HG03520 (cell line): ENCODE results near the gene HRK.

Source experiments
- ATAC-seq: cut with Tn5 transposase; IDR thresholded peaks from one replicate; pipeline ENCODE4 v1.9.1; 2021; ENCODE audit warnings: mild to moderate bottlenecking, moderate library complexity; ENCODE audit not compliant: unreplicated experiment

The HRK gene

GRCh38 chr12:116901612-116902011, 20.4 kb upstream of the HRK start:
- ATAC-seq = no peak

GRCh38 chr12:116898669-116899068, 17.4 kb upstream of the HRK start:
- ATAC-seq = no peak

- ATAC-seq = no peak
Observed at GRCh38 chr12:116897476-116897875, 16.2 kb upstream of the HRK start.

GRCh38 chr12:116896411-116896924, 15.2 kb upstream of the HRK start:
- no peak for ATAC-seq

GRCh38 chr12:116894913-116895312, 13.7 kb upstream of the HRK start:
- ATAC-seq = no peak

- no peak for ATAC-seq
Observed at GRCh38 chr12:116892349-116893140, 11.3 kb upstream of the HRK start.

GRCh38 chr12:116891019-116891418, 9.8 kb upstream of the HRK start:
- ATAC-seq = no peak

GRCh38 chr12:116890330-116890729, 9.1 kb upstream of the HRK start:
- ATAC-seq = no peak

GRCh38 chr12:116887897-116888296, 6.7 kb upstream of the HRK start:
- no peak for ATAC-seq

- ATAC-seq = no peak
Observed at GRCh38 chr12:116887244-116887643, 6.0 kb upstream of the HRK start.

GRCh38 chr12:116885491-116885890, 4.2 kb upstream of the HRK start:
- ATAC-seq = no peak

- ATAC-seq = no peak
Observed at GRCh38 chr12:116884871-116885270, 3.6 kb upstream of the HRK start.

GRCh38 chr12:116882742-116883141, 1.5 kb upstream of the HRK start:
- no peak for ATAC-seq

GRCh38 chr12:116881877-116882507, 751 bp upstream of the HRK start:
- ATAC-seq = no peak

- peak; percentile 61 for ATAC-seq
Observed at GRCh38 chr12:116880817-116881324, 370 bp downstream of the HRK start.

- no peak for ATAC-seq
Observed at GRCh38 chr12:116880213-116880816, 926 bp downstream of the HRK start.

- no peak for ATAC-seq
Observed at GRCh38 chr12:116879509-116880212, 1.6 kb downstream of the HRK start.

- ATAC-seq = no peak
Observed at GRCh38 chr12:116878567-116879508, 2.4 kb downstream of the HRK start.

GRCh38 chr12:116876151-116876869, 4.9 kb downstream of the HRK start:
- no peak for ATAC-seq
